DMS79 (cell line): Measurements from ENCODE around the gene BRCA1.
"Not testable (repeated sequence)": the region's sequence is repeated elsewhere in the genome, so short reads cannot be mapped to it uniquely, and the experiment has no call there.

Experiments used
- DNase-seq: peaks from one replicate; lab custom pipeline; 2025; lab: John Stamatoyannopoulos, UW

BRCA1 gene

DNA sequence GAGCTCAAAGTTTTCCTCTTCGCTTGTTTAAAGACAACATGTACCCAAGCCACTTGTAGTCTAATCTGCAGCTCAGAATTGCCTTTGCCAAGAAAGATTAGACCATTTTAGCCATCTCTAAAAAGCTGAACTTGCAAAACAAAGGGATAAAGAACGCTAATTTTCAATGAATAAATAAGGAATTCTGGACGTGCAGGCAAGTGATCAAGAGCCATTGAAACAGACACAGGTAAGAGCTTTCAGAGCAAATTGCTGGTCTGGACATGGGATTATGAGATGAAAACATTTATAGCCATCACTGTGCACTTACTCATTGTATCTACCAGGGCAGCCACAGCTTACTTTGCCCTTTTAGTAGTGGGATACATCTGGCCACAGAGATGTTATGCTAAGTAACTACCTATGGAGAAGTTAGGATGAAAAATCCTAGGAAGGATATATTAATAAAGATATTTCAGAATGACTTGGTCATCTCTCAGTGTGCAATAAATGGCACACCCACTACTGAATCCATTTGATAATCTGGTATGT lies 55.7 kb downstream of the BRCA1 start:
- no peak for DNase-seq

DNA sequence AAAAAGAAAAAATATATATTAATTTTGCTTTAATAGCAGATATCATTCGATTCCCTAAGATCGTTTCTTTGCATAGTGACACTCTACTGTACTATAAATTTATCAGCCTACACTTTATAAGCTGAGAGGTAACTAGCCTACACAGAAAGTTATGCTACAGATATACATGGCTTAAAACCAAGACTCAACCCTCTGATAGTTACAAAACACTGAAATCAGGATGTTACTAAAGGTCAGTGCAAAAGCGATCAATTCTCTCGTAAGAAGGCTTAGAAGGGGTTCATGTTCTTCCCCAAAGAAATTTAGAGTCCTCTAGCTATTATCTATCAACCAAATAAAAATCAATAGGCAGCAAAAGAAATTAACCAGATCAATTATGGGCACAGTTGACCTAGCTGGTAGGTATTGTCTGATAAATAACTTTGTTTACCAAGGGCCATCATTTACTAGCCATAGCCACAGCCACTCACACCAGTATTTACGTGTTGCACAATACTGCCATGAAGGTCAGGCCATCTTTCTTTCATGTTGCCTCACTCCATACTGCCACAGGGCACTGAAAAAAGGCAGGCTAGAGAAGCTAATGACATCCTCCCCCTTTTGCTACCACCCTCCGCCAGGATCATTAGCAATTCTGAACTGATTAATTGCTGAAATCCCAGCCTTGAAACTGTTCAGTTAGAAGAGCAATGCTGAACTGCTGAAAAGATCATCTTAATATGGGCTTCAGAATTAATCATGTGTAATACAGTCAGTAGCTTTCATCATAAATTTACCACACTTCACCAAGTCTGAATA lies 56.4 kb downstream of the BRCA1 start:
- peak; percentile 26 for DNase-seq

DNA sequence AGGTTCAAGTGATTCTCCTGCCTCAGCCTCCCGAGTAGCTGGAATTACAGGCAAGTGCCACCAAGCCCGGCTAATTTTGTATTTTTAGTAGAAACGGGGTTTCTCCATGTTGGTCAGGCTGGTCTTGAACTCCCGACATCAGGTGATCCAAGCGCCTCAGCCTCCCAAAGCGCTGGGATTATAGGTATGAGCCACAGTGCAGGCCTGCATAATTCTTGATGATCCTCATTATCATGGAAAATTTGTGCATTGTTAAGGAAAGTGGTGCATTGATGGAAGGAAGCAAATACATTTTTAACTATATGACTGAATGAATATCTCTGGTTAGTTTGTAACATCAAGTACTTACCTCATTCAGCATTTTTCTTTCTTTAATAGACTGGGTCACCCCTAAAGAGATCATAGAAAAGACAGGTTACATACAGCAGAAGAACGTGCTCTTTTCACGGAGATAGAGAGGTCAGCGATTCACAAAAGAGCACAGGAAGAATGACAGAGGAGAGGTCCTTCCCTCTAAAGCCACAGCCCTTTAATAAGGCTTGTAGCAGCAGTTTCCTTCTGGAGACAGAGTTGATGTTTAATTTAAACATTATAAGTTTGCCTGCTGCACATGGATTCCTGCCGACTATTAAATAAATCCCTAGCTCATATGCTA lies 62.1 kb downstream of the BRCA1 start:
- DNase-seq, result no peak

DNA sequence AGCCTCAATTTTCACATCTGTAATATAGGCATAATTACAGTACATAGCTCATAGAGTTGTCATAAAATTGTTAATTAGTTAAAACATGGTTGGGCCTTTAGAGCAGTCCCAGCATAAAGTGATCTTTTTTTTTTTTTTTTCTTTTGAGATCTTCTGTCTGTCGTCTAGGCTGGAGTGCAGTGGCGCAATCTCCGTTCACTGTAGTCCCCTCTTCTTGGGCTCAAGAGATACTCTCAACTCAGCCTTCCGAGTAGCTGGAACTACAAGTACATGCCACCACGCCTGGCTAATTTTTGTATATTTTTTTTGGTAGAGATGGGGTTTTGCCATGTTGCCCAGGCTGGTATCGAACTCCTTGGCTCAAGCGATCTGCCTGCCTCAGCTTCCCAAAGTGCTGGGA lies 69.1 kb downstream of the BRCA1 start:
- no peak for DNase-seq

DNA sequence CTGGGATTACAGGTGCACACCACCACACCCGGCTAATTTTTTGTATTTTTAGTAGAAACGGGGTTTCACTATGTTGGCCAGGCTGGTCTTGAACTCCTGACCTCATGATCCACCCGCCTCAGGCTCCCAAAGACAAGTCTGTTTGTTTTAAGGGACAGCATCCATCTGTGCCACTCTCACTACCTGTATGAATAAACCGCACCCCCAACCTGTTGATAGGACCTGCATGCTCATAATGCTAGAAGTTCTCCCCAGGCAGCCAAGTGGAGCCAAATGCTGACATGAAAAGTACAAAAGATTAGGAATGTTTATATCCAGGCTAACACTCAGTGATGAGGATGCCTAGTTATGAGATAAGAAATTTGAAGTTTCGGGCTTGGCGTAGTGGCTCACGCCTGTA lies 72.2 kb downstream of the BRCA1 start:
- not testable (repeated sequence) for DNase-seq

GRCh38 chr17:43051969-43052368 lies 73.2 kb downstream of the BRCA1 start:
- no peak for DNase-seq

GRCh38 chr17:43044024-43044423 lies 81.1 kb downstream of the BRCA1 start:
- DNase-seq, result no peak

DNA sequence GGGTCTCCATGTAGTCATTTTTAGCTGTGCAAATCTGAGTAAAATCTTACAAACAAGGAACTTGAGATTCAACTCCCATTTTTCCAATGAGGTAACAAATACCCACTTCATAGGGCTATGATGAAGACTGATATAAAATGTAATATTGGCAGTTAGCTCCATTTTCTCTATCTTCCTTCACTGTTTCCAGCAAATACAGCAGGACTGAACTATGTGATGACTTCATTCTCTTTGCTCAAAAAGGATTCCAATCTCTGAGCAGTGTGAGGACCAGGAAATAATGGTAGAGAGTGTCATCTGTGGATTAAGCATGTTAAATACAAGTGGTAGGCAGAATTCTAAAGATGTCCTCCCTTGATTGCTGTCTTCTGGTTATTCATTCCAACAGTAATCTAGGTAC lies 81.9 kb downstream of the BRCA1 start:
- no peak for DNase-seq

GRCh38 chr17:43042025-43042628 lies 83.0 kb downstream of the BRCA1 start:
- no peak for DNase-seq

DNA sequence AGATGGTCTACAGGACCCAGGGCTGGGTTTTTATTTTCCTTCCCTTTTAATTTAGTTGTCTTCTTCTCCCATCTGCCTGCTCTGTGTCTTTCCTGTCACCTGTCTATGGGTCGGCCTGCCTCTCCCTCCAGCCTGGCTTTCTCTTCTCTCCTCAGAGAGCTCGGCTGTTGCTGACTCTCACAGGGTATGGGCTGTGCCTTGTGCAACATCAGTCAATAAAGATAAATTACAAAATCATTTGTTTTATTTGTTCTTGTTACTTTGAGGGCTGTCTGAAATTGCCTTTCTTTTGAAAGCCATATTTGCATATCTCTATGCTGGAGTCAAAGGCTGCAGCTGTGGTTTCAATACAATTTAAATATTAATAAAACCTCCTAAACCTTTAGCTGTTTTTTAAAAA lies 84.5 kb downstream of the BRCA1 start:
- DNase-seq, result no peak

- no peak for DNase-seq
Observed at GRCh38 chr17:43039646-43040045, 85.5 kb downstream of the BRCA1 start.

DNA sequence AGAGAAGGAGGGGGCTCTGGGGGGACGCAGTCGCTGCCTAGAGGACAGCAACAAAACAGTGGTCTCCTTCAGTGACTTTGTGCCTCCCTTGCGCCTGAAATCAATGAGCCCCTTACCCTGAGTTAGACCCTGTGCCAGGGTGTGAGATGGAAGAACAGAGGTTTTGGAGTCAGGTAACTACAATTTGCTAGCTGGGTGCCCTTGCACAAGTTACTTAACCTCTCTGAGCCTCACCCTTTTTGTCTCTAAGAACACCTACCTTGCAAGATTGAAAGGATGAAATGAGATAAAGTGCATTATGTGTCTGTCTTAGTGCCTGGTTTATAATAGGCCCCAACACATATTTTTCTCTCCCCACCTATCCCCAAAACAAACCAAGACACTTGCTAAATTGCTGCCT lies 90.3 kb downstream of the BRCA1 start:
- no peak for DNase-seq

GRCh38 chr17:43033948-43034881 lies 90.9 kb downstream of the BRCA1 start:
- peak; percentile 82 for DNase-seq

DNA sequence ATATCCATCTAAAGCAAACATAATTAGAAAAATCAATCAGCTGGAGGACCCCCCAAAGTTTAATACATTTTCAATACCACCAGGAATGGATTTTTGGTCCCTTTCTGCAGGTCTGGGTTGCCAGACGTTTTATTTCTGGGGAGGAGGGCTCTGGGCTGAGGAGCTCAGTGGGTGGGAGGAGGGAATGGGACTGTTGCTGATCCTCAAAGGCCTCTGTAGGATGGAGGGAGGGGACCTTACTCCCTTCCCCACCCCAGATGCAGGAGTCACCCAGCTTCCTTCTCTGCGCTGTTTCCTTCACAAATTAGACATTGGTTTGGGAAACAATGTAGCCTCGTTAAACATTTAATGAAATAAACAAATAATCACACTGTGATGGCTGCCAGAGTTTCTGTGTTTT lies 93.5 kb downstream of the BRCA1 start:
- no peak for DNase-seq

DNA sequence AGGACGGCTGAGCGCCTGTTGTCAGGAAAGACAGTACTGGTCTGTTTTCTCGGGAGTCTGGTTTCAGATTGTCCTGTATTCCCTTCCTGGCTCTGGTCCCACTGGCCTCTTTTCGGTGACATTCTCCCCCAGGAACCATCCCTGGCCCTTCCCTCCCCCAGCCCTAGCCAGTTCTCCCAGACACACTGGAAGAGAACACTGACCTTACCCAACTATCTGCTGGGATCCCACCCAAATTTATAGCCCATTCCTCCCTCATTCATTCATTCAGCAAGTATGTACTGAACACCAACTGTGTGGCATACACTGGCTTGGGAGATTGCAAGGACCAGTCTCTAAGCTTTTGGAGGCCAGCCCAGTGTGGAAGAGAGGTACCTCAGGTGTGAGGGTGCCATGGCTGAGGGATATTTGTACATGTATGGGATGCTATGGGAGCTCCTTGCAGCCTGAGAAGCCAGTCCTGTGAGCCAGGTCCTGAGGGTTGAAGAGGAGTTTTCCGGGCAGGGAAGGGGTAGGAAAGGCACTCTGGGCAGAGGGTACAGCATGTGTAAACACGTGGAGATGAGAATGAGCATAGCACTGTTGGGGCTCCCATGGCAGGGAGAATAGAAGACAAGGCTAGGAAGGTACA lies 94.9 kb downstream of the BRCA1 start:
- no peak for DNase-seq

- DNase-seq, result no peak
Observed at GRCh38 chr17:43028221-43028861, 96.8 kb downstream of the BRCA1 start.

GRCh38 chr17:43027091-43028032 lies 97.8 kb downstream of the BRCA1 start:
- no peak for DNase-seq

- no peak for DNase-seq
Observed at GRCh38 chr17:43026595-43026994, 98.6 kb downstream of the BRCA1 start.

DNA sequence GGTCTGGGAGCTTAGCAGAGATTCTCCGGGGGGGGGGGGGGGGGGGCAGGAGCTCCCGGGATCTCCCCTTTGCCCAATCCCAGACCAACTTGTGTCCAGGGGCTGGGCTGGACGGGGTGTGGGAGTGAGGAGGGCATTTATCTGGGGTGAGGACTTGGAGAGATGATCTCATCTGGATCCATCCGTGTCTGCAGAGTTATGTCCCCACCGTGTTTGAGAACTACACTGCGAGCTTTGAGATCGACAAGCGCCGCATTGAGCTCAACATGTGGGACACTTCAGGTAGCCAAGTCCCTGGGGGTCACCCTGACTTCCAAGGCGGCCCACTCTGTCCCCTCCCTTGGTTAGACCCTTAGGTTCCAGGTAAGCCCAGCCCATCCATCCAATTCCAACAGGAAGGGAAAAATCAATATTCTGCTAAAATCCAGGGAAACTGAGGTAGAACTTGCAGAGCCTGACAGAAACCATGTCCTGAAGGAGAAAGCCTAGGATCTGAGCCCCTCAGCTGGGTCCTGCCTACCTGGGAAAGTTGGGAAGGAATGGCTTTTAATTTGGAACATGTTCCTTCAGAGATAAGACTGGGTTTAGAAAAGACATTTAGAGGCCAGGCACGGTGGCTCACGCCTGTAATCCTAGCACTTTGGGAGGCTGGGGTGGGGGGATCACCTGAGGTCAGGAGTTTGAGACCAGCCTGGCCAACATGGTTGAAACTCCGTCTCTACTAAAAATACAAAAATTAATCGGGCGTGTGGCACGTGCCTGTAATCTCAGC lies 99.2 kb downstream of the BRCA1 start:
- DNase-seq, result no peak
